DOHH2 (cell line): Measurements from ENCODE around the gene PSG4.
"Not testable (repeated sequence)": the region's sequence is repeated elsewhere in the genome, so short reads cannot be mapped to it uniquely, and the experiment has no call there.

Experiments
- H3F3A ChIP-seq: fragments of 200-600 bp; sonication (generic), shearing (Covaris generic); 2 replicates; pipeline ENCODE4 v1.6.0; 2016; ENCODE audit warnings: antibody characterized with exemption, mild to moderate bottlenecking; ENCODE audit not compliant: control insufficient read depth, insufficient read depth
- H3K27ac ChIP-seq: fragments of 200-600 bp; sonication (generic); 2 replicates; pipeline ENCODE4 v1.5.1; 2014; ENCODE audit warnings: low read depth, mild to moderate bottlenecking, low read length, moderate library complexity
- H3K27me3 ChIP-seq: fragments of 200-600 bp; sonication (generic); 2 replicates; pipeline ENCODE4 v1.6.1; 2014; ENCODE audit warnings: mild to moderate bottlenecking, low read length, mixed read lengths; ENCODE audit not compliant: control insufficient read depth
- H3K36me3 ChIP-seq: fragments of 200-600 bp; sonication (generic); 2 replicates; pipeline ENCODE4 v1.6.1; 2014; ENCODE audit warnings: mild to moderate bottlenecking, low read length, moderate library complexity, mixed read lengths; ENCODE audit not compliant: control insufficient read depth
- H3K4me1 ChIP-seq: fragments of 200-600 bp; sonication (generic); 2 replicates; pipeline ENCODE4 v1.6.1; 2014; ENCODE audit warnings: mild to moderate bottlenecking, low read length, mixed read lengths; ENCODE audit not compliant: control insufficient read depth
- H3K4me2 ChIP-seq: fragments of 200-600 bp; sonication (generic); 2 replicates; pipeline ENCODE4 v1.6.0; 2014; ENCODE audit warnings: mild to moderate bottlenecking, low read length, moderate library complexity
- H3K4me3 ChIP-seq: fragments of 200-600 bp; sonication (generic); 2 replicates; pipeline ENCODE4 v1.5.1; 2014; ENCODE audit warnings: mild to moderate bottlenecking, low read length, mixed read lengths
- H3K79me2 ChIP-seq: fragments of 200-600 bp; sonication (generic); 2 replicates; pipeline ENCODE4 v1.6.1; 2014; ENCODE audit warnings: mild to moderate bottlenecking, low read length, mixed read lengths; ENCODE audit not compliant: control insufficient read depth
- H3K9me2 ChIP-seq: fragments of 200-600 bp; sonication (generic); replicated peaks from 2 replicates; pipeline ENCODE4 v1.6.1; 2014; ENCODE audit warnings: mild to moderate bottlenecking, low read length, mixed read lengths; ENCODE audit not compliant: control insufficient read depth
- H3K9me3 ChIP-seq: fragments of 200-600 bp; sonication (generic); 2 replicates; pipeline ENCODE4 v1.6.1; 2014; ENCODE audit warnings: antibody characterized with exemption, low read length, mixed read lengths; ENCODE audit not compliant: control insufficient read depth, insufficient read depth
- H4K20me1 ChIP-seq: fragments of 200-600 bp; sonication (generic); 2 replicates; pipeline ENCODE4 v1.6.0; 2014; ENCODE audit warnings: low read depth, mild to moderate bottlenecking, antibody characterized with exemption, low read length, moderate library complexity; ENCODE audit not compliant: control insufficient read depth, insufficient read depth
- CTCF ChIP-seq: fragments of 200-600 bp; sonication (generic); IDR thresholded peaks from one replicate; pipeline ENCODE4 v1.5.1; 2014; ENCODE audit warnings: antibody characterized with exemption, mild to moderate bottlenecking, low read depth, low read length; ENCODE audit not compliant: poor library complexity, severe bottlenecking
- EZH2phosphoT487 ChIP-seq: fragments of 200-600 bp; sonication (generic); IDR thresholded peaks from 2 replicates; pipeline ENCODE4 v1.6.1; 2017; ENCODE audit warnings: borderline replicate concordance, mild to moderate bottlenecking, antibody characterized with exemption, low read length, moderate library complexity, mixed read lengths

The PSG4 gene

GRCh38 chr19:43152214-43152613, 53.2 kb downstream of the PSG4 start:
- no peaks in the 10 kb centered on the region for H3K27me3 ChIP-seq
- no peaks in the 10 kb centered on the region for H3K9me2 ChIP-seq
- H3K79me2 ChIP-seq: no peaks in the 10 kb centered on the region
- no peaks in the 10 kb centered on the region for H4K20me1 ChIP-seq
- no peak overlapping the region for H3K4me3 ChIP-seq
- H3K4me2 ChIP-seq: no peak overlapping the region
- no peak for TF ChIP-seq EZH2phosphoT487
- TF ChIP-seq CTCF: no peak
- no peaks in the 10 kb centered on the region for H3F3A ChIP-seq
- no peaks in the 10 kb centered on the region for H3K36me3 ChIP-seq
- no peaks in the 10 kb centered on the region for H3K9me3 ChIP-seq
- H3K27ac ChIP-seq: no peak overlapping the region
- H3K4me1 ChIP-seq: no peaks in the 10 kb centered on the region

- not testable (repeated sequence) for H3K4me2 ChIP-seq, H3K9me3 ChIP-seq, H3K27ac ChIP-seq, H3K4me1 ChIP-seq, H3K79me2 ChIP-seq, H3K4me3 ChIP-seq, H3F3A ChIP-seq, H3K27me3 ChIP-seq, H4K20me1 ChIP-seq, H3K36me3 ChIP-seq, H3K9me2 ChIP-seq
These were observed 55.6 kb downstream of the PSG4 start for GRCh38 chr19:43149788-43150187.

GRCh38 chr19:43148233-43148632, 57.2 kb downstream of the PSG4 start:
- Histone ChIP-seq H3K4me1 (no peaks in the 10 kb centered on the region), H3K27ac (no peak overlapping the region), H3K79me2 (no peaks in the 10 kb centered on the region), H3K4me2 (no peak overlapping the region), H3K4me3 (no peak overlapping the region), H3F3A (no peaks in the 10 kb centered on the region), H3K9me3 (no peaks in the 10 kb centered on the region), H4K20me1 (no peaks in the 10 kb centered on the region), H3K27me3 (no peaks in the 10 kb centered on the region), H3K36me3 (no peaks in the 10 kb centered on the region), H3K9me2 (no peaks in the 10 kb centered on the region)
- TF ChIP-seq CTCF: no peak
- TF ChIP-seq EZH2phosphoT487: no peak
